Measurements from ENCODE around the gene ITPKA.

Gene ITPKA

GRCh38 chr15:41511899-41512369, 18.3 kb downstream of the ITPKA start:
- no peak for DNase-seq

DNA sequence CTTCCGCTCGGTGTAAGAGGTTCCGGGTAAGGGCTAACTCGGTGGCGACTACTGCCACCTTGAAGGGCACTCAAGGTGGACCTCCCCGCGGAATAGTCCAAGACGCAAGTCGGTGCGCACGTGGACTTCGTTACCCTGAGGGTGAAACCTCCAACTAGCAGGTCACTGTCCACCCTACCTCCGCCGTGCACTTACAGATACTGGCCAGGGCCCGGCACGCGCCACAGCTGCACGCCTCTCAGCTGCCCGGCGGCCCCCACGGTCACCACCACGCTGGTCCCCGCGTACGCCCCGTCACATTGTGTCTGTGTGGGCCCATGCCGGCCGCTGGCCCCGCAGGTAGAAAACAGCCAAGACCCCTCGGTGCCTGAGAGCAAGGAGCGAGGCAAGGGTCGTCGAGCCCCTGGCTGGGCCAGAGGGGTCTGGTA, 18.9 kb downstream of the ITPKA start:
- no peak for DNase-seq

DNA sequence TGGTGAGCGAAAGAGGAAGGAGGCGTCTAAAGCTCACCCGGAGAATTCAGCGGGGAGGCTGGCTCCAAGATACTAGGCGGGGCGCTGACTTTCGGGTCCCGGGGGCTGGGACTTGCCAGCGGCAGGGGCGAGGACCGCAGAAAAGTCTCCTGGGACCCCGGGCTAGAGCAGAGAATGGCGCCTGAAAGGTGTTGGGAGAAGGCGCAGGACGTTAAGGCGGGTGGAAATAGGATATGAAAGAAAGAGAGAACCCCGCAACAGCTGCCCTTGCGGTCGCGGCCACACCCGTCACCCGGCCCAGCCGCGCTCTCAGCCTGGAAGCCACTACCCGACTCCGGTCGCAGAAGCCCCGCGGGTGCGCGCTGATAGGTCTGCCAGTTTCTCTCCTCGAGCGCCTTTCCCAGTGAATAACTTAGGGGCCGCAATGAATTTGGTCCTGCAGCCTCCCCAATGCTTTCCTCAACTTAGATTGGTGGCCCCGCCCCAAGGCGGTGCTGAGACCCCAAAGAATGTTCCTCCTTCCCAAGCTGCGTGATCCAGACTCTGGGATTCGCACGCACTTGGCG, 19.3 kb downstream of the ITPKA start:
- peak; percentile 82 for DNase-seq

DNA sequence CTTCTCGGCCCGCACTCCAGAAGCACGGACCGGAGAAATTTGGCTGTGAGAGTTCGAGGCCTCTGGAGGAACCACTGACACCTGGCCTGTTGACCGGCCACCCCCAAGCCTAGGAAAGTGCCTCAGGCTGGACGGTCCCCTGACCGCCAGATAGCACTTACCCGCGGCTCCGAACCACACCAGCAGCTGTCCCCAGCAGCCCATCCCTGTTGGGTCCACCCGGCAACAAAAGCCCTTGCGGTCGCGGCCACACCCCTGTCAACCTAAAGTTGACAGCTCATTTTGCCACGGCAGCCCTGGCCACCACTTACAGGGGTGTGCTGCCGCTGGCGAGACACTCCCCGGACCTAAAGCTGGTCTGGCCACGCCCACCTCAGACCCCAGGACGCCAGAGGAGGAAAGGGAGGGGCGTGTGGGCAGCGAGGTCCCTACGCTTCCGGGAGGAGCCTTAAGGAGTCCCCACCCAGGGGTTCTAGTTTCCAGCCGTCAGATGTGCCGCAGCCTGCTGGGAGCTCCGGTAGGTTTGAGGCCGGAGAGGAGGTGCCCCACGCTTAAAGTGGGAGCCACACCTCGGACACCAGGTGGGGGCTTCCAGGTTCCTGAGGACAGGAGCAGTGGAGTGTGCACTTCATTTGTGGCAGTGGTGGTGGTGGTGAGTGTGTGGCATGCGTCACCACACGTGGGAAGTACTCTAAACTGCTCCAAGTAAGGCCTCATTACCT, 20.0 kb downstream of the ITPKA start, which contains the start of gene LTK:
TSS of gene LTK (minus strand) at position 322 of the 722 bp plus-strand sequence. CDS start at position 204, 118 bp downstream.
- peak; percentile 88 for DNase-seq

DNA sequence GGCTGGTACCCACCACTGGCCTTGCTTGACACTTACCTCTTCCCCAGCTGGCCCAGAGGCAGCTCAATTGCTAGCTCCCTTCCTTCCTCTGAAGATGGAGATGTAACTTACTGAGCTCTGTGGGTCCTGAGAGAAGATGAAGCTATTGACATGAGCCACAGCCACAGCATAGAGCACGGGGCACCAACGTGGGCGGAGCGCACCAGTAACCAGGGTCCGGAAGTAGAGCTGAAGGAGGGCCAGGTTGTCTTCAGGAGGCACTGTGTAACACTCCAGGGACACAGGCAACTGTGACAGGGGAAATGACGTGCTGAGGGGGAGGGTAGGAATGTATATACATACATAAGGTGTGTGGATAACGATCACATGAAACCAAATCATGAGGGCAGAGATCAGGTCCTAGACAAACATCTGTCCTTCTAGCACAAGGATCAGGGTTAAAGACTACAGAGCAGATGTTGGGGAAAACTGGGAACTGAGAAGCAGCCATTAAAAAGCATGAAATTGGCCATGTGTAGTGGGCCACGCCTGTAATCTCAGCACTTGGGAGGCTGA, 24.3 kb downstream of the ITPKA start:
- DNase-seq: no peak

DNA sequence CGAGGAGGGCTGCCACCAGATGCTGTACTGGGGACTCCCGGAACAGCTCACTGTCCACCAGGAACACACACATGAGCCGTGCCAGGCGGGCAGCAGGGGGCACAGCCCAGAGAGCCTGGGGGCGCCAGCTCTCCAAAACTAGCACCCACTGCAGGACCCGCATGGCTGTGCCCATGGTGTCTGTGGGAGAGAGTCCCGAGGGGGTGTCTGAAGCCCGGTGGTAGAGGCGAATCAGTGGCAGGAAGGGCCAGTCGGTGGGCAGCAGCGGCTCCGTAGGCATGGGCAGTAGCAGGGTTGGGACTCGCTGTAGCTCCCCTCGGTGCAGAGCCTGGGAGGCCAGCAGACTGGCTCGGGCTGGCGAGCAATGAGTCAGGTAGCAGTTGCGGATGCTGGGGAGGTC, 27.0 kb downstream of the ITPKA start:
- DNase-seq: no peak

DNA sequence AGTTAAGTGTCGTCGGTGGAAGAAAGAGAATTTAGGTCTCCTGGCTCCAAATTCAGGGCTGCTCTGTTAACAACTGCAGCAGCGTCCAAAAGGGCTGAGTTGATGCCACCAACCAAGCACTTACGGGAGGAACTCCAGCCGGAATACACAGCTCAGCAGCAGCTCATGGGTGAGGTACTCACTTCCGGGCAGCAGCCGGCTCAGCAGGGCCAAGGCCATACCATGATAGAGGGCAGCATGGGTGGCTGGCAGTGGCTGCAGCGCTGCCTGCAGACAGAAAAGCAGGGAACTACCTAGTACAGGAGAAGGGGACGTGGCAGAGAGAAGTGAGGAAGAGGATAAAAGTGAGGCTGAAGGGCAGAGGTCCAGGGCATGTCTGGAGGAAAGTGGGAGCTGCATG, 27.9 kb downstream of the ITPKA start:
- DNase-seq: no peak

- DNase-seq: no peak
These were observed 29.4 kb downstream of the ITPKA start for GRCh38 chr15:41523097-41523496.

- DNase-seq: no peak
These were observed 36.8 kb downstream of the ITPKA start for GRCh38 chr15:41530363-41530956.

GRCh38 chr15:41535544-41535943, 41.9 kb downstream of the ITPKA start:
- no peak for DNase-seq

DNA sequence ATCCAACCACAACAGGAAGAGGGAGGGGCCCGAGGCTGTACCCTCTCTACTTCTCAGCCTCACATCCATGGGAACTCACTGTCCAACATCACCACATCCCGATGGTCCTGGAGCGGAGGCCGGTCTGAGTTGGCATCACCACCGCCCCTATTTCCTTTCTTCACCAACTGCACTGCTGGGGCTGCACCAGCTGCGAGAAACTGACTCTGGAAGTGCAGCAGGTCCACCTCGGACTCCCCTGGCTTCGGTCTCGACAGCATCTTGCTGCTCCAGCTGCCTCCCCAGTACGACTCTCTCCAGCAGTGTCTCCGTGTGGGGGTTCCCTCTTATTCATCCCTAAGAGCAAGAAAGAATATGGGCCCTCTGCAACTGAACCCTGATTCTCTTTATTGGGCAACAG, 43.2 kb downstream of the ITPKA start:
- DNase-seq: no peak

- DNase-seq: no peak
These were observed 49.8 kb downstream of the ITPKA start for GRCh38 chr15:41543521-41543870.

DNA sequence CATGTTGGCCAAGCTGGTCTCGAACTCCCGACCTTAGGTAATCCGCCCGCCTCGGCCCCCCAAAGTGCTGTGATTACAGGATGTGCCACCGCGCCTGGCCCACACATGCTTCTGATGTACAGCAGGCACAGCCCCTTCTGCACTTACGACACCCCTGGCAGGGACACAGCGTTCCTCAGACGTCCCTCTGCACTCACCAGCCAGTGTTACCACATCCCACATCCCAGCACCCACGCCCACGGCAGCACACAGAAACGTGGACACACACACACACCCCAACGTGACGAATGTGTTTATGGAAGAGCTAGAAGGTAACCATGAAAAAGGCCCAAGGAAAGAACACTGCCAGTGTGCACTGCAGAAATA, 51.0 kb downstream of the ITPKA start:
- no peak for DNase-seq

- DNase-seq: no peak
These were observed 51.5 kb downstream of the ITPKA start for GRCh38 chr15:41545218-41545617.

DNA sequence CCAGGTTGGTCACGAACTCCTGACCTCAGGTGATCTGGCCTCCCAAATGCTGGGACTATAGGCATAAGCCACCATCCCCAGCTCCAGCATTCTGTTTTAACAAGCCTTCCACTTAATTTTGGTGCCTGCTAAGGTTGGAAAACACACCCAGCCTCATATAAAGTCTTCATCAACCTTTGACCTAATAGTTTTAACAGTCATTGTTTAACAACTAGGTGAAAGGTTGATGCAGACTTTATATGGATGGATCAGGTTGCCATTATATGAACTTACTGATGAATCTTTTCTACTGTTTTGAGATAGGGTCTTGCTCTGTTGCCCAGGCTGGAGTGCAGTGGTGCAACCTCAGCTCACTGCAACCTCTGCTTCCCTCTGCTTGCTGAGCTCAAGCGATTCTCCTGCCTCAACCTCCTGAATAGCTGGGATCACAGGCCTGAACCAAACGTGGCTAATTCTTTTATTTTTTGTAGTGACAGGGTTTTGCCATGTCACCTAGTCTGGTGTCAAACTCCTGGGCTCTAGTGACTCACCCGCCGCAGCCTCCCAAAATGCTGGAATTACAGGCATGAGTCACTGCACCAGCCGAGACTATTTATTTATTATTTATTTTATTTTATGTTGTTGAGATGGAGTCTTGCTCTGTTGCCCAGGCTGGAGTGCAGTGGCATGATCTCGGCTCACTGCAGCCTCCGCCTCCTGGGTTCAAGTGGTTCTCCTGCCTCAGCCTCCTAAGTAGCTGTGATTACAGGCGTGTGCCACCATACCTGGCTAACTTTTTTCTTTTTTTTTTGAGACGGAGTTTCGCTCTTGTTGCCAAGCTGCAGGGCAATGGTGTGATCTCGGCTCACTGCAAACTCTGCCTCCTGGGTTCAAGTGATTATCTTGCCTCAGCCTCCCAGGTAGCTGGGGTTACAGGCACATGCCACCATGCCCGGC, 53.4 kb downstream of the ITPKA start:
- DNase-seq: no peak

DNA sequence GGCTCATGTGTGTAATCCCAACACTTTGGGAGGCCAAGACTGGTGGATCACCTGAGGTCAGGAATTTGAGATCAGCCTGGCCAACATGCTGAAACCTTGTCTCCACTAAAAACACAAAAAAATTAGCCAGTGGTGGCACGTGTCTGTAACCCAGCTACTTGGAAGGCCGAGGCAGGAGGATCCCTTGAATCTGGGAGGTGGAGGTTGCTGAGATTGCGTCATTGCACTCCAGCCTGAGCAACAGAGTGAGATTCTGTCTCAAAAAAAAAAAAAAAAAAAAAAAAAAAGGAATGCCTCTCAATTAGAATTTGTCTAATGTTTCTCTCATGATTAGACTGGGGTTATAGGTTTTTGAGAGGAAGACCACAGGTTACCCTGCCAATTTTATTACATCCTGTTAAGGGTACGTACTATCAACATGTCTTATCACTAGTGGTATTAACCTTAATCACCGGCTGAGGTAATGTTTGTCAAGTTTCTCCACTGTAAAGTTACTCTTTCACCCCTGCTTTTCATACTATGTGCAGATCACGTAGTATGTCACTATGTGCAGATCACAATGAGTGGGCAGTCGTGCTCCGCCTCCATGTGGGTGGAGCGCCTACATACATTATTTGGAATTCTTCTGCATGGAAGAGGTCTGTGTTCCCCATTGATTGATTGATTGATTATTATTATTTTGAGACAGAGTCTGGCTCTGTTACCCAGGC, 56.5 kb downstream of the ITPKA start:
- no peak for DNase-seq

Data from hematopoietic multipotent progenitor cell treated with erythropoietin and hydrocortisone succinate and interleukin-3 and kit ligand, for 4 days (in vitro differentiated cells).